ENCODE results near the gene PARP1. TPM values are rescaled to one million over a fixed set of nuclear protein-coding genes. Genes with fewer than 3 reads are reported as not detected.

Gene PARP1
- total and polyA plus RNA-seq, 4 donors = 11.9 to 50.0 (median 27.4) TPM

- Histone ChIP-seq H3K9me3 (ENCODE audit: control insufficient read depth, low read length) (no peaks in the 10 kb centered on the region), H3K36me3 (ENCODE audit: control insufficient read depth in 1 of 2, insufficient read depth in 2 of 2, low read length in 1 of 2) (no peaks in the 10 kb centered on the region), H3K4me3 (ENCODE audit: low read length in 2 of 2) (no peak overlapping the region), H3K4me1 (ENCODE audit: control insufficient read depth in 1 of 2, insufficient read depth in 2 of 2, low read length in 2 of 2) (no peaks in the 10 kb centered on the region), H3K27ac (ENCODE audit: low read depth in 1 of 2, low read length in 2 of 2) (no peak overlapping the region), H3K27me3 (ENCODE audit: control insufficient read depth in 1 of 2, insufficient read depth in 2 of 2, low read length in 1 of 2) (no peaks in the 10 kb centered on the region)
- DNase-seq = no peak
- ATAC-seq (ENCODE audit: low FRiP score) = no peak
- WGBS, 2 donors = 59 to 67% methylated on average over 24 of the region's 24 CpGs
- intact Hi-C loops (cut with DNase I) = loop anchor here in 1 of 2 donors (10.0 kb wide), 1 partner anchor 179 kb away; no protein-coding TSS in a partner anchor
Measured at GRCh38 chr1:226425431-226426031, 17.6 kb upstream of the PARP1 start.

GRCh38 chr1:226425004-226425378 is 17.1 kb upstream of the PARP1 start:
- Histone ChIP-seq H3K36me3 (ENCODE audit: control insufficient read depth in 1 of 2, insufficient read depth in 2 of 2, low read length in 1 of 2) (no peaks in the 10 kb centered on the region), H3K27ac (ENCODE audit: low read depth in 1 of 2, low read length in 2 of 2) (no peak overlapping the region), H3K4me1 (ENCODE audit: control insufficient read depth in 1 of 2, insufficient read depth in 2 of 2, low read length in 2 of 2) (no peaks in the 10 kb centered on the region), H3K27me3 (ENCODE audit: control insufficient read depth in 1 of 2, insufficient read depth in 2 of 2, low read length in 1 of 2) (no peaks in the 10 kb centered on the region), H3K4me3 (ENCODE audit: low read length in 2 of 2) (no peak overlapping the region), H3K9me3 (ENCODE audit: control insufficient read depth, low read length) (no peaks in the 10 kb centered on the region)
- 27 to 32% methylated on average over 2 of the region's 2 CpGs for WGBS, 2 donors
- ATAC-seq (ENCODE audit: low FRiP score) = no peak
- intact Hi-C loops (cut with DNase I) = loop anchor here in 1 of 2 donors (10.0 kb wide), 1 partner anchor 180 kb away; no protein-coding TSS in a partner anchor
- no peak for DNase-seq

GRCh38 chr1:226424221-226425003 is 16.5 kb upstream of the PARP1 start:
- Histone ChIP-seq H3K27me3 (ENCODE audit: control insufficient read depth in 1 of 2, insufficient read depth in 2 of 2, low read length in 1 of 2) (no peaks in the 10 kb centered on the region), H3K36me3 (ENCODE audit: control insufficient read depth in 1 of 2, insufficient read depth in 2 of 2, low read length in 1 of 2) (no peaks in the 10 kb centered on the region), H3K4me1 (ENCODE audit: control insufficient read depth in 1 of 2, insufficient read depth in 2 of 2, low read length in 2 of 2) (no peaks in the 10 kb centered on the region), H3K27ac (ENCODE audit: low read depth in 1 of 2, low read length in 2 of 2) (no peak overlapping the region), H3K4me3 (ENCODE audit: low read length in 2 of 2) (no peak overlapping the region), H3K9me3 (ENCODE audit: control insufficient read depth, low read length) (no peaks in the 10 kb centered on the region)
- intact Hi-C loops (cut with DNase I) = loop anchor here in 1 of 2 donors (10.0 kb wide), 1 partner anchor 180 kb away; no protein-coding TSS in a partner anchor
- WGBS, 2 donors = 45 to 59% methylated on average over 8 of the region's 8 CpGs
- no peak for ATAC-seq (ENCODE audit: low FRiP score)
- no peak for DNase-seq

- Histone ChIP-seq H3K4me1 (ENCODE audit: control insufficient read depth in 1 of 2, insufficient read depth in 2 of 2, low read length in 2 of 2) (no peaks in the 10 kb centered on the region), H3K9me3 (ENCODE audit: control insufficient read depth, low read length) (no peaks in the 10 kb centered on the region), H3K4me3 (ENCODE audit: low read length in 2 of 2) (no peak overlapping the region), H3K27me3 (ENCODE audit: control insufficient read depth in 1 of 2, insufficient read depth in 2 of 2, low read length in 1 of 2) (no peaks in the 10 kb centered on the region), H3K27ac (ENCODE audit: low read depth in 1 of 2, low read length in 2 of 2) (no peak overlapping the region), H3K36me3 (ENCODE audit: control insufficient read depth in 1 of 2, insufficient read depth in 2 of 2, low read length in 1 of 2) (no peaks in the 10 kb centered on the region)
- WGBS, 2 donors = 95 to 97% methylated on average over 6 of the region's 6 CpGs
- intact Hi-C loops (cut with DNase I) = loop anchor here in 1 of 2 donors (10.0 kb wide), 1 partner anchor 182 kb away; no protein-coding TSS in a partner anchor
- DNase-seq (no peak), ATAC-seq (ENCODE audit: low FRiP score) (no peak)
Measured at GRCh38 chr1:226422478-226422877, 14.6 kb upstream of the PARP1 start.

- intact Hi-C loops (cut with DNase I) = loop anchor here in 1 of 2 donors (10.0 kb wide), 1 partner anchor 184 kb away; no protein-coding TSS in a partner anchor
- Histone ChIP-seq H3K36me3 (ENCODE audit: control insufficient read depth in 1 of 2, insufficient read depth in 2 of 2, low read length in 1 of 2) (no peaks in the 10 kb centered on the region), H3K4me1 (ENCODE audit: control insufficient read depth in 1 of 2, insufficient read depth in 2 of 2, low read length in 2 of 2) (no peaks in the 10 kb centered on the region), H3K4me3 (ENCODE audit: low read length in 2 of 2) (no peak overlapping the region), H3K27me3 (ENCODE audit: control insufficient read depth in 1 of 2, insufficient read depth in 2 of 2, low read length in 1 of 2) (no peaks in the 10 kb centered on the region), H3K9me3 (ENCODE audit: control insufficient read depth, low read length) (no peaks in the 10 kb centered on the region), H3K27ac (ENCODE audit: low read depth in 1 of 2, low read length in 2 of 2) (no peak overlapping the region)
- no peak for ATAC-seq (ENCODE audit: low FRiP score)
- 92 to 93% methylated on average over 3 of the region's 3 CpGs for WGBS, 2 donors
- DNase-seq = no peak
Measured at GRCh38 chr1:226420897-226421296, 13.0 kb upstream of the PARP1 start.

GRCh38 chr1:226420328-226420727 is 12.4 kb upstream of the PARP1 start:
- Histone ChIP-seq H3K4me3 (ENCODE audit: low read length in 2 of 2) (no peak overlapping the region), H3K27me3 (ENCODE audit: control insufficient read depth in 1 of 2, insufficient read depth in 2 of 2, low read length in 1 of 2) (no peaks in the 10 kb centered on the region), H3K27ac (ENCODE audit: low read depth in 1 of 2, low read length in 2 of 2) (no peak overlapping the region), H3K4me1 (ENCODE audit: control insufficient read depth in 1 of 2, insufficient read depth in 2 of 2, low read length in 2 of 2) (no peaks in the 10 kb centered on the region), H3K36me3 (ENCODE audit: control insufficient read depth in 1 of 2, insufficient read depth in 2 of 2, low read length in 1 of 2) (no peaks in the 10 kb centered on the region), H3K9me3 (ENCODE audit: control insufficient read depth, low read length) (no peaks in the 10 kb centered on the region)
- no peak for DNase-seq
- intact Hi-C loops (cut with DNase I) = loop anchor here in 1 of 2 donors (10.0 kb wide), 1 partner anchor 184 kb away; no protein-coding TSS in a partner anchor
- WGBS, 2 donors = 94 to 96% methylated on average over 5 of the region's 5 CpGs
- ATAC-seq (ENCODE audit: low FRiP score) = no peak

GRCh38 chr1:226419284-226420029 is 11.6 kb upstream of the PARP1 start:
- H3K27ac ChIP-seq (ENCODE audit: low read depth in 1 of 2, low read length in 2 of 2) = no peak overlapping the region
- H3K36me3 ChIP-seq (ENCODE audit: control insufficient read depth in 1 of 2, insufficient read depth in 2 of 2, low read length in 1 of 2) = no peaks in the 10 kb centered on the region
- no peak overlapping the region for H3K4me3 ChIP-seq (ENCODE audit: low read length in 2 of 2)
- no peaks in the 10 kb centered on the region for H3K27me3 ChIP-seq (ENCODE audit: control insufficient read depth in 1 of 2, insufficient read depth in 2 of 2, low read length in 1 of 2)
- ATAC-seq (ENCODE audit: low FRiP score) (no peak), DNase-seq (no peak)
- intact Hi-C loops (cut with DNase I) = loop anchor here in 1 of 2 donors (10.0 kb wide), 1 partner anchor 185 kb away; no protein-coding TSS in a partner anchor
- H3K4me1 ChIP-seq (ENCODE audit: control insufficient read depth in 1 of 2, insufficient read depth in 2 of 2, low read length in 2 of 2) = no peaks in the 10 kb centered on the region
- WGBS, 2 donors = 43 to 50% methylated on average over 11 of the region's 11 CpGs
- H3K9me3 ChIP-seq (ENCODE audit: control insufficient read depth, low read length) = no peaks in the 10 kb centered on the region

GRCh38 chr1:226417830-226418546 is 10.1 kb upstream of the PARP1 start:
- ATAC-seq (ENCODE audit: low FRiP score) (no peak), DNase-seq (no peak)
- Histone ChIP-seq H3K9me3 (ENCODE audit: control insufficient read depth, low read length) (no peaks in the 10 kb centered on the region), H3K27ac (ENCODE audit: low read depth in 1 of 2, low read length in 2 of 2) (no peak overlapping the region), H3K36me3 (ENCODE audit: control insufficient read depth in 1 of 2, insufficient read depth in 2 of 2, low read length in 1 of 2) (no peaks in the 10 kb centered on the region), H3K4me1 (ENCODE audit: control insufficient read depth in 1 of 2, insufficient read depth in 2 of 2, low read length in 2 of 2) (no peaks in the 10 kb centered on the region), H3K4me3 (ENCODE audit: low read length in 2 of 2) (no peak overlapping the region), H3K27me3 (ENCODE audit: control insufficient read depth in 1 of 2, insufficient read depth in 2 of 2, low read length in 1 of 2) (no peaks in the 10 kb centered on the region)
- intact Hi-C loops (cut with DNase I) = no loop called here
- WGBS, 2 donors = 82 to 85% methylated on average over 4 of the region's 4 CpGs
